GM23338 (cell line): ENCODE results near the gene POGZ. TPM values are rescaled to one million over a fixed set of nuclear protein-coding genes. Genes with fewer than 3 reads are reported as not detected.

Experiments
- ATAC-seq: fragments of 200-7000 bp; cut with Tn5 transposase; 3 replicates; pipeline ENCODE4 v1.9.1; 2020
- DNase-seq: peaks from one replicate; pipeline ENCODE4 v3.0.0-alpha.2; 2015; ENCODE audit warnings: low spot score
- H2AFZ ChIP-seq: fragments of 200-600 bp; sonication (generic); 2 replicates; pipeline ENCODE4 v1.8.0; 2016; ENCODE audit warnings: antibody characterized with exemption, mild to moderate bottlenecking, moderate library complexity
- H3F3A ChIP-seq: fragments of 200-600 bp; sonication (generic); replicated peaks from 2 replicates; pipeline ENCODE4 v1.8.0; 2017; ENCODE audit warnings: antibody characterized with exemption, mixed run types, low read depth
- H3K27ac ChIP-seq: fragments of 200-600 bp; sonication (generic); 2 replicates; pipeline ENCODE4 v1.6.1; 2016; ENCODE audit warnings: low read depth
- H3K27me3 ChIP-seq: fragments of 200-600 bp; sonication (generic); 2 replicates; pipeline ENCODE4 v1.8.0; 2016; ENCODE audit warnings: mild to moderate bottlenecking, mixed run types, moderate library complexity; ENCODE audit not compliant: insufficient read depth
- H3K36me3 ChIP-seq: fragments of 200-600 bp; sonication (generic); 2 replicates; pipeline ENCODE4 v1.8.0; 2016; ENCODE audit warnings: mild to moderate bottlenecking; ENCODE audit not compliant: insufficient read depth
- H3K4me1 ChIP-seq: fragments of 200-600 bp; sonication (generic); 2 replicates; pipeline ENCODE4 v1.8.0; 2016; ENCODE audit warnings: mild to moderate bottlenecking, moderate library complexity; ENCODE audit not compliant: insufficient read depth
- H3K4me2 ChIP-seq: fragments of 200-600 bp; sonication (generic); 2 replicates; pipeline ENCODE4 v1.7.1; 2017; ENCODE audit warnings: mixed run types
- H3K4me3 ChIP-seq: fragments of 200-600 bp; sonication (generic); 2 replicates; pipeline ENCODE4 v1.6.1; 2016; ENCODE audit warnings: mixed run types
- H3K79me2 ChIP-seq: fragments of 200-600 bp; sonication (generic); replicated peaks from 2 replicates; pipeline ENCODE4 v1.8.0; 2017; ENCODE audit warnings: mild to moderate bottlenecking; ENCODE audit not compliant: insufficient read depth
- H3K9me2 ChIP-seq: fragments of 200-600 bp; sonication (generic); 2 replicates; pipeline ENCODE4 v1.8.0; 2017; ENCODE audit not compliant: insufficient read depth
- H4K20me1 ChIP-seq: fragments of 200-600 bp; sonication (generic); replicated peaks from 2 replicates; pipeline ENCODE4 v1.8.0; 2017; ENCODE audit warnings: mild to moderate bottlenecking; ENCODE audit not compliant: insufficient read depth
- H3K27ac Mint-ChIP-seq: 2 replicates; pipeline ENCODE4 v1.8.0; 2020; ENCODE audit warnings: inconsistent platforms, mild to moderate bottlenecking, moderate library complexity, mixed read lengths
- H3K27me3 Mint-ChIP-seq: 3 replicates; pipeline ENCODE4 v1.8.0; 2022; ENCODE audit warnings: low read depth, mild to moderate bottlenecking, moderate library complexity, mixed read lengths, inconsistent platforms; ENCODE audit not compliant: insufficient read depth, poor library complexity
- H3K36me3 Mint-ChIP-seq: 3 replicates; pipeline ENCODE4 v1.8.0; 2021; ENCODE audit warnings: low read depth, mild to moderate bottlenecking, inconsistent platforms, moderate library complexity, mixed read lengths
- H3K4me1 Mint-ChIP-seq: 3 replicates; pipeline ENCODE4 v1.8.0; 2020; ENCODE audit warnings: mild to moderate bottlenecking, inconsistent platforms, mixed read lengths
- H3K4me3 Mint-ChIP-seq: 3 replicates; pipeline ENCODE4 v1.8.0; 2021; ENCODE audit warnings: moderate library complexity, mild to moderate bottlenecking, inconsistent platforms, mixed read lengths
- H3K9me3 Mint-ChIP-seq: 3 replicates; pipeline ENCODE4 v1.8.0; 2020; ENCODE audit warnings: moderate library complexity, mild to moderate bottlenecking, inconsistent platforms, mixed read lengths
- JUNB ChIP-seq: IDR thresholded peaks from one replicate; pipeline ENCODE4 v1.6.1; 2016; ENCODE audit warnings: antibody characterized with exemption; ENCODE audit not compliant: unreplicated experiment
- REST ChIP-seq: IDR thresholded peaks from one replicate; pipeline ENCODE4 v1.6.1; 2018; ENCODE audit warnings: antibody characterized with exemption; ENCODE audit not compliant: unreplicated experiment
- ZNF462 ChIP-seq: fragments of 250-450 bp; sonication (Bioruptor Pico); IDR thresholded peaks from 2 replicates; pipeline ENCODE4 v1.5.0; 2020; ENCODE audit warnings: mild to moderate bottlenecking, moderate library complexity
- polyA plus RNA-seq: library from polyadenylated mRNA; unstranded; fragments of >200 nt; fragmentation: Nextera tagmentation; extraction: Ambion mirVana; gene quantifications from 2 replicates; pipeline ENCODE4 v1.2.1, GENCODE V29; 2016
- total RNA-seq: library from RNA; depleted of rRNA; stranded (reverse); fragments of >200 nt; shearing (Covaris generic); gene quantifications from 2 replicates; pipeline ENCODE4 v1.2.3, GENCODE V29; 2014

The POGZ gene
- total and polyA plus RNA-seq, 2 experiments from 2014 or later = 47.0 to 72.5 TPM

- H3K27me3 Mint-ChIP-seq = peaks cover 2% of the 10 kb centered on the region
These were observed 22.3 kb downstream of the POGZ start for GRCh38 chr1:151436985-151437384.

More at GRCh38 chr1:151436985-151437384, 22.3 kb downstream of the POGZ start:
- H3K4me3 ChIP-seq = no peak overlapping the region
- no peaks in the 10 kb centered on the region for H3K27me3 ChIP-seq
- H3K36me3 ChIP-seq = peaks cover 13% of the 10 kb centered on the region; the same call in 1 of the 2 replicates
- H3K79me2 ChIP-seq = peaks cover 100% of the 10 kb centered on the region
- peaks cover 27% of the 10 kb centered on the region; the same call in 2 of the 3 replicates for H3K36me3 Mint-ChIP-seq
- H3K4me3 Mint-ChIP-seq = no peak overlapping the region
- H3K27ac Mint-ChIP-seq = no peak overlapping the region
- no peak overlapping the region for H2AFZ ChIP-seq
- H3K9me2 ChIP-seq = no peaks in the 10 kb centered on the region
- H3K4me1 Mint-ChIP-seq = no peaks in the 10 kb centered on the region
- no peaks in the 10 kb centered on the region for H3F3A ChIP-seq
- no peak overlapping the region for H3K4me2 ChIP-seq
- H3K27ac ChIP-seq = no peak overlapping the region
- ATAC-seq = no peak
- peaks cover 31% of the 10 kb centered on the region for H4K20me1 ChIP-seq
- DNase-seq = no peak
- H3K9me3 Mint-ChIP-seq = no peaks in the 10 kb centered on the region
- H3K4me1 ChIP-seq = no peaks in the 10 kb centered on the region
- no peak for TF ChIP-seq ZNF462 (CRISPR knock-in tag)
- no peak for TF ChIP-seq JUNB
- no peak for TF ChIP-seq REST
